AG10803 (cell line): ENCODE measurements around the gene MYH10.
A peak's percentile ranks its signal among the peaks of the same experiment; 100 is the strongest.

ENCODE experiments used
- DNase-seq: peaks from one replicate; pipeline ENCODE4 v3.0.0; 2010; ENCODE audit warnings: low read depth
- H3K4me3 ChIP-seq: 2 replicates; pipeline ENCODE4 v1.5.1; 2011; ENCODE audit warnings: mild to moderate bottlenecking, low read length, control low read depth
- TF ChIP-seq, protein P1 (sequence below): conservative IDR thresholded peaks from 2 replicates; pipeline ENCODE4 v1.5.1; 2011; ENCODE audit warnings: mild to moderate bottlenecking, low read length, control low read depth, inconsistent platforms

MYH10 gene

DNA sequence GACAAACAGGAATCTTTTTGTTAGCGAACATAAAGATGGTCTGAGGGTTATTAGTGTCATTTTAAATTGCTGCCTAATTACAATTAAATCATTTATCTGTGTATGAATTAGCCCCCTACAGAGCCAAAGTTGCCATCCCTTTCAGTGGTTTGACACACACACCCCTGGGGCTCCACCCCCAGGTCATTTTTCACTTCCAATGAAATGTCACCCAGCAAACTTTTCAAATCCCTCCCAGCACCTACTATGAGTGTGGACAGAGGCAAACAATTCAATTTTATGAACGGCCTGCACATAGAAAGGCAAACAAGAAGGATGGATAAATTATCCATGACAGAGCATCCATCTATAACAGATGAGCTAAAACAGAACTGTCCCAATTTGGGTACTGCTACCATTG is 2.4 kb downstream of the MYH10 start:
- TF ChIP-seq, protein P1, sequence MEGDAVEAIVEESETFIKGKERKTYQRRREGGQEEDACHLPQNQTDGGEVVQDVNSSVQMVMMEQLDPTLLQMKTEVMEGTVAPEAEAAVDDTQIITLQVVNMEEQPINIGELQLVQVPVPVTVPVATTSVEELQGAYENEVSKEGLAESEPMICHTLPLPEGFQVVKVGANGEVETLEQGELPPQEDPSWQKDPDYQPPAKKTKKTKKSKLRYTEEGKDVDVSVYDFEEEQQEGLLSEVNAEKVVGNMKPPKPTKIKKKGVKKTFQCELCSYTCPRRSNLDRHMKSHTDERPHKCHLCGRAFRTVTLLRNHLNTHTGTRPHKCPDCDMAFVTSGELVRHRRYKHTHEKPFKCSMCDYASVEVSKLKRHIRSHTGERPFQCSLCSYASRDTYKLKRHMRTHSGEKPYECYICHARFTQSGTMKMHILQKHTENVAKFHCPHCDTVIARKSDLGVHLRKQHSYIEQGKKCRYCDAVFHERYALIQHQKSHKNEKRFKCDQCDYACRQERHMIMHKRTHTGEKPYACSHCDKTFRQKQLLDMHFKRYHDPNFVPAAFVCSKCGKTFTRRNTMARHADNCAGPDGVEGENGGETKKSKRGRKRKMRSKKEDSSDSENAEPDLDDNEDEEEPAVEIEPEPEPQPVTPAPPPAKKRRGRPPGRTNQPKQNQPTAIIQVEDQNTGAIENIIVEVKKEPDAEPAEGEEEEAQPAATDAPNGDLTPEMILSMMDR = no peak
- H3K4me3 ChIP-seq = no peak overlapping the region
- no peak for DNase-seq

DNA sequence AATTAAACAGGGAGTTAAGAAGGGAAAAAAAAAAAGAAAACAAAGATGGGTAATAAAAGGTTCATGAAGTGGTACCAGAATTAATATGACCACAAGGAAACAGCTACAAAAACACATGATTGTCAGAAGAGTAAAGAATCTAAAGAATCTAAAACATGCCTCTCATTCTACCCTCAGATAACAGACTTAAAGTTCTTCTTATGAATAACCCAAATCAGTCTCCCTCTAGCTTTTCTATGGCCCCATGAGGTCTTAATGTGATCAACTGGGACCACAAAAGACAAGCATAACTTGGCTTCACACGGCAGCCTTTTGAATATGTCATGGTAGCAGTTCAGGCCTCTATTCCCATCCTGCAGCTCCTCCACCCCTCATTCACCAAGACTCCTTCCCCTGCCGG is 6.9 kb downstream of the MYH10 start:
- TF ChIP-seq, protein P1 = no peak
- peak; percentile 55 for DNase-seq
- no peak overlapping the region for H3K4me3 ChIP-seq

DNA sequence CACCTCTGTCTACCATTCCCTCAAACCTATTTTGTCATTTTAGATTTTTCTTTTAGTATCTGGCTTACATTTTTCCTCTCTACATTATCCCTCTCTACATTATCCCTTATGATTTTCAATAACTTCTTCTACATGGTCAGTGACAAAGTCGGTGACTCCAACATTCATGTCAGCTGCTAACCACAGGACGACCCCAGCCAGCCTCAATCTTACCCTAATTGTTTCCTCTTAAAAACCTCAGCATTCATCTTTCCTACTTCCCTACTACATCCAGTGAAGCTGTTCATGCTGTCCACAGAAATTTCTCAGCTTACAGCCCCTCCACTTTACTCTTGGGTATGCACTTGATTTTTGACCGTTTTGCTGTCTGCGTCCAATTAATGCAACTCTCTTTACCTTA is 8.3 kb downstream of the MYH10 start:
- no peak for DNase-seq
- TF ChIP-seq, protein P1 = no peak
- no peak overlapping the region for H3K4me3 ChIP-seq

DNA sequence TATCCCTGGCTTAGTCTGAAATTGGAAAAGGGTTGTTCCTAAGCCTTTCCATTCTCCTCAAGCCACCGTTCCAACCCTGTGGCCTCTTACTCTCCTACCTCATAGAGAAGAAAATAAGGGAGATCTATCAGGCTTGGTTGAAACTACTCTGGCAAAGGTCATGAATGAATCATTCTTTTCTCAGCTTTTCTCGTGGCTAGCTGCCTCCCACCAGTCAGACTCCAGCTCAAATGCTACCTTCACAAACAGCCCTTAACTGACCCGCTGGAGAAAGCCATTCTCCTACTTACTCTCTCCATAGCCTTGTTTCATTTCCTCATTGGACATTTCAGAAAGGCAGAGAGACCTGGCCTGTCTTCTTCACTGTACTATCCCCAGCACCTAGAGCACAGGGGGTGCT is 8.9 kb downstream of the MYH10 start:
- no peak for DNase-seq
- H3K4me3 ChIP-seq = no peak overlapping the region
- TF ChIP-seq, protein P1 = no peak

DNA sequence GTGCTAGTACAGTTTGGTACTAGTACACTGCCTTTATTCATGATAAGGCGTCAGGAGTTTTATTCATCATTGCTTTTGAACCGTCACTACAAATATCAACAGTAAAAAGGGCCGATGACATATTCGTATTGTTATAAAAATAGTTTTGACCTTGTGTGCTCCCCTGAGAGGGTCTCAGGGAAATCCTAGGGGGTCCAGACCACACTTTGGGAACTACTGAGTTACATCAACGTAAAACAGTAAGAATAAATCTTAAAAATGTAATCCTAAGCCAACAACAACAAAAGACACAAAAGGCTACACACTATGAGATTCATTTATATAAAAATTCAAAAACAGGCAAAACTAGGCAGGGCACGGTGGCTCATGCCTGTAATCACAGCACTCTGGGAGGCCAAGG is 11.2 kb downstream of the MYH10 start:
- TF ChIP-seq, protein P1 = no peak
- no peak overlapping the region for H3K4me3 ChIP-seq
- no peak for DNase-seq

DNA sequence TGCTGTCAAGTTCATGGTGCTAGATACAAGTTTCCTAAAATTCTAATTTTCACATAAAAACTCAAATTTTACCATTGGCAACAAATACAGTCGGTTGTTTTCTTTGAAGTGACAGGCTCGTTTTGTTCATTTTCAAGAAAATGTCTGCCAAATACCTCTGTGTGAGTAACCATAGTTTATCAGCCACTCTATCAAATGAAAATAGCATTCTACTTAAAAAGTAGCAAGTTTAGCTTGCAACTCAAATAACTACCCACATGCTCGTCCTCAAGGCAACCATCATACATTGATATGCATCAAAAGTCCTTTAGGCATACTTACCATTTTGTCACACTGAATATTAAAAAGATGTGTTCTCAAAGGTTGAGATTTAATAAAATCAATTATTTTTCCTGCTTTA is 11.7 kb downstream of the MYH10 start:
- no peak for DNase-seq
- TF ChIP-seq, protein P1 = no peak

DNA sequence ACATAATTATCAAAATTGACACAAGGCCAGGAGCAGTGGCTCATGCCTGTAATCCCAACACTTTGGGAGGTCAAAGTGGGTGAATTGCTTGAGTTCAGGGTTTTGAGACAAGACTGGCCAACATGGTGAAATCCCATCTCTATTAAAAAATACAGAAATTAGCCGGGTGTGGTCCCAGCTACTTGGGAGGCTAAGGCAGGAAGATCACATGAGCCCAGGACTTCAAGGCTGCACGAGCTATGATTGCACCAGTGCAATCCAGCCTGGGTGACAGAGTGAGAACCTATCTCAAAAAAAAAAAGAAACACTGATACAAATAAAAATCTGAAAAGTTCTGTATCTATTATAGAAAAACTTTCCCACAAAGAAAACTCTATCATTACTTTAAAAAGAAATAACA is 15.5 kb downstream of the MYH10 start:
- no peak for DNase-seq
- no peak overlapping the region for H3K4me3 ChIP-seq
- TF ChIP-seq, protein P1 = no peak

More for the DNA sequence above, 11.7 kb downstream of the MYH10 start:
- no peak overlapping the region for H3K4me3 ChIP-seq
